NCI-H2081 treated with DMSO at 0.1 percent for 48 hours (cell line): ENCODE data around the gene SLC38A7.
"Not testable (repeated sequence)": the region's sequence is repeated elsewhere in the genome, so short reads cannot be mapped to it uniquely, and the experiment has no call there.

ENCODE experiments used
- DNase-seq: peaks from one replicate; lab custom pipeline; 2025; lab: John Stamatoyannopoulos, UW

The SLC38A7 gene, protein sequence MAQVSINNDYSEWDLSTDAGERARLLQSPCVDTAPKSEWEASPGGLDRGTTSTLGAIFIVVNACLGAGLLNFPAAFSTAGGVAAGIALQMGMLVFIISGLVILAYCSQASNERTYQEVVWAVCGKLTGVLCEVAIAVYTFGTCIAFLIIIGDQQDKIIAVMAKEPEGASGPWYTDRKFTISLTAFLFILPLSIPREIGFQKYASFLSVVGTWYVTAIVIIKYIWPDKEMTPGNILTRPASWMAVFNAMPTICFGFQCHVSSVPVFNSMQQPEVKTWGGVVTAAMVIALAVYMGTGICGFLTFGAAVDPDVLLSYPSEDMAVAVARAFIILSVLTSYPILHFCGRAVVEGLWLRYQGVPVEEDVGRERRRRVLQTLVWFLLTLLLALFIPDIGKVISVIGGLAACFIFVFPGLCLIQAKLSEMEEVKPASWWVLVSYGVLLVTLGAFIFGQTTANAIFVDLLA

DNA sequence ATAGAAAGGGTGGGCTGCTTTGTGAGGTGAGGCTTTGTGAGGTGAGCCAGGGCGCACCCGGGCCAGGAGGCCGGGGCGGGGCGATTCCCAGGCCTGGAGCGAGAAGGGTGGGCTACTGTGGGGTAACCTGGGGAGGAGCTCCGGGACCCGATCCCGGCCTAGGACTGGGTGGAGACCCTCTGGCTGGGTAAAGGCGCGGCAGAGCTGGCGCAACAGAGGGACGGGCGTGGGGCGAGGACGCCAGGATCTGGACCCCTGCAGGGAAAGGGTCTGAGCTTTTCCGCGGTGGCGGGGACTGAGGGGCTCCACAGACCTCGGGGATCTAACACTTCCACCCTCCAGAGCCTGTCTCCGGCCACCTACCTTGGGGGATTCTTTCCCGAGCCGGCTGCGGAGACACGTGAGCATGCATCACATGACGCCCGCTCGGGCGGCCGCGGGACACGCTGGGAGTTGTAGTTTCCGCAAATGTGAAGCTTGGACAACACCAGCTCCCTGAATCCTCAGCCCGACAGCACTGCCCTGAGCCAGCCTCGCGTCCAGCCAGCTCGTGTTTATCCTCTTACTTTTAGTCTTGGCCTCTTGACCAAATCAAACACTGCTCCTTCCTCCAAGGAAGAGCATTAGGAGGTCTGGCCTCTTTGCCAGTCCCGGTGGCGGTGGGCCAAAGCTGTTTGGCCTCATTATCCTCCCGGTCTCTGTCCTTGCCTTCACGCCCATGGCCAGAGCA, at the start of gene SLC38A7:
Gene SLC38A7, minus strand, starts transcription at position 417 of the 730 bp plus-strand sequence. CDS start 4,644 bp downstream, outside the sequence.
- DNase-seq, result peak; percentile 17

DNA sequence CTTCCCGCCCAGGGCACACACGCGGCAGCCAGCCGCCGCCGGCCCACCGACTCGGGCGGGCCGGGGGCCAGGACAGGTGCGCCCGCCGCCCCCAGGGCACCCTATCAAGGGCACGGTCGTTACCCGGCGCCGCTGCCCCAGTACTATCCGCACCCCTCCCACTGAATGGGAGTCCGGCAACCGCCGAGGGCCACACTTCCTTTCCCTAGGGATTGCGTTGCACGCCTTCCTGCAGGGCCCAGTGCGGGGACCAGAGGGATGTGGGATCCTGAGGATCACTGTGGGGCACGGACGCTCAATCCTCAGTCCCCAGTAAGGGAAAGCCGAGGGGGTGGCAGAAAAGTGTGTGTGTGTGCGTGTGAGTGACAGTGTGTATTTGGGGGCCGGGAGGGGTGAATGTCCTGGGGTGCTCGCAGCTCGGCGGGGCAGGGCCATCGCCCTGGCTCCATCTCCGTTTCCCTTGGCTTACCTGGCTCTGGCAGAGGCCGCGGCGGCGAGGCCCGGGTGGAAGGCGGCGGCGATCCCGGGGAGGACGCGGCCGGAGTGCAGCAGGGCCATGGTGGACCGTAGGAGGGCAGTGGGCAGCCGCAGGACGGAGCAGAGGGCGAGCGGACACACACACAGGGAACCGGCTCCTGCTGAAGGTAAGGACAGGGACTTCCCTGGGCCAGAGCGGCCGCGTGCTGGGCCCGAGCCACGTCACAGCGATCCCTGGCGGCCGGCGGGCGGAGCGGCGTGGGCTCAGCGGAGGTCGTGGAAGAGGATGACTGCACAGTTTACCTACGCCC, 49.3 kb upstream of the SLC38A7 start, which contains the start of gene GOT2:
Gene GOT2, minus strand, starts transcription at position 646 of the 788 bp plus-strand sequence. Its CDS starts 88 bp downstream, at position 558.
- peak; percentile 3 for DNase-seq

DNA sequence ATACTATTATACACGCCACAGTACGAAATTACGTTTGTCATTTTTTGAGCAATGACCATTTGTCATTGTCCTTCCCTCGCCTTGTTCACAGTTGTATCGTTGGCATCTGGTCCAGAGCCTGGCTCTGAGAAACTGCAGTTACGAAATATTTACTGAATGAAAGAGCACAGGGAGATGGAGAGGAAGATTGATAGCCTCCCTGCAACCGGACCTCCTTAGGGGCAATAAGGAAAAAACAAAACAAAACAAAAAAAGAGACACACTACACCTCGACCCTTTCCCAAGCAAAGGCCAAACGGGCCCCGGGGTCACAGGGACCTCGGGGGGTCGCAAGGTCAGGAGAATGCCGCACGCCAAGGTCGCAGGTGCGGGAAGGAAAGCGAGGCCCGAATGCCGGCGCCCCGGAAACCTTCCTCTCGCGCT, 48.7 kb upstream of the SLC38A7 start:
- DNase-seq, result no peak

DNA sequence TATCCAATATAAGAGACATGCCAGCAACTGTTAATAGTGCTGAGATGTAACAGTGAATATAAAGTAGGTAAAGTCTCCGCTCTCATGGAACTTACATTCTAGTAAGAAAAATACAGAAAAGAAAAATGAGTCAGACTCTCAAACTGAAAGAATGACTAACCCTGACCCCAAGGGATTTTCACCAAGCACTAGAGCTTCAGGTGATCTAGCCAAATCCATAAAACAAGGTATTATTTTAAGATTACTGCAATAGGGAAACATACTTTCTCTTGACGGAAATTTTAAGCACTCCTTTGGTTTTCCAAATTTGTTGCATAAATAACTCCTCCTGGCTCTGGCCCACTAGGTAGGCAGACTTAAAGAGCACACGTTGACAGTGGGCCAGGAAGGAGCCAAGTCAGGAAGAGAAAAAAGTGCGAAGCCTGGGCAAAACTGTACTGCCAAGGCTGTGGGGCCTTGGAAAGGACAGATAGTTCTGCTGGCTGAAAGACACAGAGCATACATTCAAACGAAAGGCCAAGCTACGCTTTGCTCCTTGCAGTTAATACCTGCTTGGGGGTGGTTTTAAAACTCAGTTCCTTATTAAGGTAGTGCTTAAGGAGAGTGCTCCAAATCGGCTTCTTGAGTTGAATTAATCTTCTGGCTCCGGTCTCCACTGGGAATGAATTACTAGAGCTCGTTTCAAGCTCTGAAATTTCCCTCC, 48.1 kb upstream of the SLC38A7 start:
- DNase-seq, result no peak

DNA sequence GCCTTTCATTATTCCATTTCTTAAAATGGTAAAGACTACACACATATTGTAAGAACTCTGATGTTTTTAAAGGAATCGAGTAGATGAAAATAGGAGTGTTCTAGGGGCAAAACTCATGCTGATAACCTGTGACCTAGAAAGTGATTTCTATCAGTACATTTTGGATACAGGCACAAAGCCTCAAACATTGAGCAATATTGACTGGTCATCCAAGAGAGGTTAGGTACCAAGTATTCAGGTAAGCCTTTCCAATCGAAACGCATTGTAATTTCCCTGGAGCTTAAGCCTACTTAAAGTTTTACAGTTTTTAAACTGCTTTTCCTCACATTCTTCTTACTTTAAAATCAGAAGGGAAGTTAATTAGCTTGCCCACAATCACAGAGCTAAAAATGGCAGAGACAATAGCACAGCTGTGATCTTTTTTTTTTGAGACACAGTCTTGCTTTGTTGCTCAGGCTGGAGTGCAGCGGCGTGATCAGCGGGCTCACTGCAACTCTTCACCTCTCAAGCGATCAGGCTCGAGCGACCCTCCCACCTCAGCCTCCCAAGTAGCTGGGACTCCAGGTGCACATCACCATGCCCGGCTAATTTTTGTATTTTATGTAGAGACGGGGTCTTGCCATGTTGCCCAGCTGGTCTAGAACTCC, 46.3 kb upstream of the SLC38A7 start:
- DNase-seq, result no peak

DNA sequence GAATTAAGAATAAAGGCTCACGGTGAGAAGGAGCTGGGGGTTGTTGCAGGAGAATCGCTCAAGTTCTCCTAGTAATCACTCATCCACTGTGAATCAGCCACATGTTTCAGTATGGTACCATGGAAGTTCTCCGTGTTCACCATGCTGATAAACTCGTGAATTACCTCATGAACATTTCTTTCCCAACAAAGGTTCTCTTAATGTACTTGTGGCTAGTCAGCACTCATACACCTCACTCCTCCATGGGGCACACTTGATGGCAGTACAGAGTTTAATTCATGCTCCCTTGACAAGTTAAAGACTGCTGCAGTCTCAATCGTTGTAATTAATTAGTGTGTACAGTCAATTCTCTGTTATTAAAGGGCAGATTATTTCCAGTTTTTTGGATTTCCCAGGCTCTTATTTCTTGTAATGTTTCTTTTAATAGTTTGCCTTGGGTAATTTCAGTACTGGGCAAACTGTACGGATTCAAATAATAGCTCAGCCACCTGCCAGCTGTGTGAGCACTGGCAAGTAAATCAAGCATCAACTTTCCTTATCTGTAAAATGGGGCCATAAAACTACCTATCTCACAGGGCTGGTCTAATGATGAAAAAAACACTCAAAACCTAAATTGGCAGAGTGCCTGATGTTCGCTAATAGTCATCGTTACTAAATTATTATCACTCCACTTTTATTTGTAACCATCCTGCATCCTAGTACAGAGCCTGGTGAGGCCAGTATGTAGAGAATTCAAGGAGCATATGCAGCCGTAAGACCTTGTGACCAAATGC, 43.4 kb upstream of the SLC38A7 start:
- no peak for DNase-seq

DNA sequence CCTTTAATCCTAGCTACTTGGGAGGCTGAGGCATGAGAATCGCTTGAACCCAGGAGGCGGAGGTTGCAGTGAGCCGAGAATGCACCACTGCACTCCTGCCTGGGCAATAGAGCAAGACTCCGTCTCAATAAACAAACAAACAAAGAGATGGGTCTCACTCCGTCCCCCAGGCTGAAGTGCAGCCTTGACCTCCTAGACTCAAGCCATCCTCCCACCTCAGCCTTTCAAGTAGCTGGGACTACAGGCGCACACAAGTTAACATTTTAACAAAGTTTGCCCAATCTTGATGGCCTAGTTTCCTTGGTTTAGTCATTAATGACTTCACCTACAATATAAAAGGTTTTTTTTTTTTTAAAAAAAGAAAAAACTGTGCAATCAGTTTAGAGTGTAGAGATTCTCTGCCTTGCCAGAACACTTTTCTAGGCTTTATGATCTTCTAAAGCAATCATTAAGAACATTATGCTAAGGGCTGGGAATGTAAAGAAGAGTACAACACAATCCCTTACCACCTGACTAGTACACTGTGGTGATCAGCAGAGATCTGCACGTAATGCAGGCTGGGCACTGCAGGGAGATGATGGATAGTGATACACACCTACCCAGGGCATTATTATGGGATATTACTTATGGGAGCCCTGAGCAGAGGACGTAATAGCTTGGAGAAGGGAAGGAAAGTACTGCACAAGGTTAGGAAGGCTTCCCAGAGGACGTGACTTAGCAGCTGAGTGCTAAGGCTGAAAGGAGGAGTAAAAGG, 42.6 kb upstream of the SLC38A7 start:
- DNase-seq, result no peak

DNA sequence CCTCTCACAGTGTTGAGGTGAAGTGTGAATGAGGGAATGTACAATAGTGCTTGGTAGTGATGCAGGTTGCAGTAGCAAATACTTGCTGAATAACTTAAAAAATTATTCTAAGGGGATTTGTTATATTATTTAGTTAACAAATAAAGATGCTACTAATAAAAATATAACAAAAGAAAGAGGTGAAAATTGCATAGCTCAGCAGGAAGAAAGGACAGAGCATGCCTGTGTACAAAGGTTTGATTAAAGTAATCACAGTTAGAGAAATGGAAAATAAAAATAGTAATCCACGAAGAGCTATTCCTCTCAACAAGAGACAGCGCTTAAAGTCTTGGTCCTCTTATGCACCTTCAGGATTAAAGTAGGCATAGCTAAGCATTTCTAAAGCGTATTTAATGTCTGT, 38.5 kb upstream of the SLC38A7 start:
- no peak for DNase-seq

DNA sequence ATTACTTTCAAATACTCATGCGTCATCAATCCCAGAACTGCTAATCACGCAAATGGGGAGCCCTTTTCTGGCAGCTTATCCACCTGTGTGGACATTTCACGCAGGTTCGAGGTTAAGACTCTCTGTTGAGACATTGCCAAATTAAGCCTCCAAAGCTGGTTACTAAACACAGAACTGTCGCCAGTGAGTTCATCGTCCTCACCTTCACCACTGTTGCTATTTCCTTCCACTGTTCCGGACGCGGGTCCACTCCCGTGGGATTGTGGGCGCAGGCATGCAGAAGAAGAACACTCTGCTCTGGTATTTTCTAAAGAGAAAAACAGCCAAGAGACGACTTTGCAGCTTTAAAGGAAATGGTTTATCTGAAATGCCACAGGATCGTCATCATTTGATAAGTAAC, 33.4 kb upstream of the SLC38A7 start:
- no peak for DNase-seq

DNA sequence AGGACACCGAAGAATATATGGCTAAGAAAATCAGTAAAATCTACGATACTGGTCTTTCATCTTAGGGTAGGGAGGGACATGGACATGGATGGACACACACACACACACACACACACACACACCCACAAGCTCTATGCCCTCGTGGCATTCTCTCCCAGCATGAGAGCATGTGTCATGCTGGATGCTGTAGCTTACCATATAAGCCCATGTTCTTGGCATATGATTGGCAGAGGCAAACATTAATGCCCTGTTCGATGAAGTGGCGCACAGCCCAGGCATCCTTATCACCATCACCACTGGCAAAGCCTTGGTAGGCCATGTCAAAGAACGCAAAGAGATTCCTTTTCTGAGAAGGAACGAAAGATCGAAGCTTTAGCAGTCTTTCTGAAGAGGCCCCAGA, 31.9 kb upstream of the SLC38A7 start:
- DNase-seq, result no peak

DNA sequence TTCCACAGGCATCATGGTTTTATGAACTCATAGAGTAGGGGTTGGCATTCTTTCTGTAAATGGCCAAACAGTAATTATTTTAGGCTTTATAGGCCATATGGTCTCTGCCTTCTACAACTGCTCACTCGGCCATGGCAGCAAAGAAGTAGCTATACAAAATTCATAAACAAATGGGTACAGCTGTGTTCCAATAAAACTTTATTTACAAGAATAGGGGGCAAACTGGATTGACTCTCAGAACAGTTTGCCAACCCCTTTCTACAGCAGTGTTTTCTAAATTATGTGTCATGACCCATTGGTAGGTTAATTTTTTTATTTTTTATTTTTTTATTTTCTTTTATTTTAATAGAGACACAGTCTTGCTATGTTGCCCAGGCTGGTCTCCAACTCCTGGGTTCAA, 29.2 kb upstream of the SLC38A7 start:
- DNase-seq, result no peak

DNA sequence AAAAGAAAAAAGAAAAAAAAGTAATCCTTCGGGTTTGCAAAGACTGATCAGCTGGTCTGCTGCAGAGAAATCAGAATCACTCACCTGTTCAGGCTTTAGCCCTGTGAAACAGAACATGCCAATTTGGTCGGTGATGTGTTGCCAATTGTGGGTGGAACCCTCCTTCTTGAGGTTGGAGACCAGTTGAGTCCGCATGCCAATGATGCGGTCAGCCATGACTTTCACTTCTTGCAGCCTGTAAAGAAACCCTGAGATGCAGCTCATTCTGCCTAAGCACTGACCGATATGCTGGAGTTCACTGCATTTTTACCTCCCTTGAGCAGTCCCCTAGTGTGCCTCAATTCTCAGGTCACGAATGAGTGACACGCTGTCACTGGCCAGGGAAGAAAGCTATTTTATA, 24.8 kb upstream of the SLC38A7 start:
- DNase-seq, result no peak

DNA sequence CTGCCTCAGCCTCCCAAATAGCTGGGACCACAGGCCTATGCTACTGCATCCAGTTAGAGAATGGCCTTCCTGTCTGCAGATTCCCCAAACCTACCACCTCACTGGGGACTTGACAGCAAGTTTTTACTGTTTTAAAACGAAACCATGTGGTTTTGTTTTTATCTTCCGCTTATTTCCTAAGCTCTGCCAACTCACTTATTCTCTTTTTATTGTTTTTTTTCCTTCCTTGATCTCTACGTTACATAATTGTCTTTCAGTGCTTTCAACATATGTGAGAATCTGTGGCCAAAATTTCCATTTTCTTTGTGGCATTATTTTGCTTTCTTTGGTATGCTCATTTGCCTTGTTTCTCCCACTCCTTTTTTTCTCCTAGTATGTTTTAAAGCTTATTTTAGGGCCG, 14.6 kb upstream of the SLC38A7 start:
- DNase-seq, result no peak

DNA sequence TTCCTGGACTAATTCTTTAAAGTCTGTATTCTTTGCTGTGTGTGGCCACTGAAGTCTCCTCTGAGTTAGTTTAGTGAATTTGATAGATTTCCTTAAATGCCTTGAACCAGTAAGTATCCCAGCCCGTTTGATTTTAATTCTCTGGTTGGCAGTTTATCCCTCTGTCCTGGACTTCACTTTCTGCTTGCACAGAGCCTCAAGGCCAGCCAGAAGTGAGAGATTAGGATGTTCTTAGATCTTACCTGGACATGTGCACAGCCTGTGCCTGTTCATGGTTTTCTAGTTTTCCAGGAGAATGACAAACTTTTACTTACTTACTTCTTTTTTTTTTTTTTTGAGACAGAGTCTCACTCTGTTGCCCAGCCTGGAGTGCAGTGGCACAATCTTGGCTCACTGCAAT, 10.8 kb upstream of the SLC38A7 start:
- no peak for DNase-seq

DNA sequence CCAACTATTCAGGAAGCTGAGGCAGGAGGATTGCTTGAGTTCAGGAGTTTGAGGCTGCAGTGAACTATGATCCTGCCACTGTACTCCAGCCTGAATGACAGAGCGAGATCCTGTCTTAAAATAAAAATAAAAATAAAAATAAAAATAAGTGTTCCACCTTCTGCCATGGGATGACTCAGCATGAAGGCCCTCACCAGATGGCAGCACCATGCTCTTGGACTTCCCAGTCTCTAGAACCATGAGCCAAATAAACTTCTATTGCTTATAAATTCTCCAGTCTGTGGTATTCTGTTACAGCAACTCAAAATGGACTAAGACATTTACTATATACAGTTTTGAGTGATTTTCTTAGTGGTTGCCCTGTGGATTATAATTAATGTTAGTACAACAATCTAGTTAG, 7.9 kb upstream of the SLC38A7 start:
- no peak for DNase-seq

DNA sequence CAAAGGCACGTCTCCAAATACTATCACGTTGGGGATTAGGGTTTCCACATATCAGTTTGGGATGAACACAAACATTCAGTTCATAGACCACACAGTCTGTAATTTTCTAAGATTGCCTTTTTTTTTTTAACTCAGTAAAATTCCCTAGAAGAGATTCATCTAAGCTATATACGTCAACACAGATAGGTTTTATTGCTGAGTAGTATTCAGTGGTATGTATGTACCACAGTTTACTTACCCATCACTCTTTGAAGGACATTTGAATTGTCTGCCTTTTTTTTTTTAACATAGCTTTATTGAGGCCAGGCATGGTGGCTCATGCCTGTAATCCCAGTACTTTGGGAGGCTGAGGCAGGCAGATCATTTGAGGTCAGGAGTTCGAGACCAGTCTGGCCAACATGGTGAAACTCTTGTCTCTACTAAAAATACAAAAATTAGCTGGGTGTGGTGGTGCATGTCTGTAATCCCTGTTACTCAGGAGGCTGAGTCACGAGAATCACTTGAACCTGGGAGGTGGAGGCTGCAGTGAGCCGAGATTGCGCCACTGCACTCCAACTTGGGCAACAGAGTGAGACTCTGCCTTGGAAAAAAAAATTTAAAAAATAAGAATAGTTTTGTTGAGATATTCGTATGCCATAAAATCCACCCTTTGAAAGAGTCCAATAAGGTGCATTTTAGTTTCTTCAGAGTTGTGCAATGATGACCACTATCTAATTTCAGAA, 2.6 kb upstream of the SLC38A7 start:
- not testable (repeated sequence) for DNase-seq

DNA sequence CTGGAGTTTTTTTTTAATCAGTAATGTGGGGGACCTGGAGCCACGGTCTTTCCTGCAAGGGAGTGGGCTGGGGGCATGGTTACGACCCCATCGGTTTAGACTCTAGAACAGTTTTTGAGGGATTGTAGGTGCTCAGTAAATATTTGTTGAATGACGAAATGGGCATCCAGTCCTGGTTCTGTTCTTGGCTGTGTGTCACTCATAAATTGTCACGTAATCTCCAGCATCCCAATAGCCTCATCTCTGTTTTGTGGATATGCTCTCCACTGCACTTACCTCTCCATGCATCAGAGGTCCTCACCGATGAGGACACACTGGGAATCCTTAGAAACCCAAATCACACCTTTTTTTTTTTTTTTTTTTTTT, 497 bp upstream of the SLC38A7 start:
- DNase-seq, result no peak

DNA sequence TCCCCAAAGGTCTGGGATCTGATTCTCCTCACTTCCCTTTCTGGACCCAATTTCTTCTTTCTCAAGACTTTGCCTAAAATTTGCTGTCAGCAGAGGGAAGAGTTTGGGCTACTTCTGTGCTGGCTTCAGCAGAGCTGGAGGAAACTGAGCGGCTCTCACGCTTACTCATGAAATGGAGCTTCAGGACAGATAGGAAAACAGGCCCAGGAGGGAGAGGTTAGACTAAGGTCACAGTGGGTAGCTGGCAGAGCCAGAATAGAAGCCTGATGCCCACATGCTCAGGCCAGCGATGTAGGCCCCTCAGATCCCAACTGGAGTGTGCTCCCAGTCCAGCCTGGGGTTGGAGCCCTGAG, 593 bp downstream of the SLC38A7 start:
- DNase-seq, result no peak

DNA sequence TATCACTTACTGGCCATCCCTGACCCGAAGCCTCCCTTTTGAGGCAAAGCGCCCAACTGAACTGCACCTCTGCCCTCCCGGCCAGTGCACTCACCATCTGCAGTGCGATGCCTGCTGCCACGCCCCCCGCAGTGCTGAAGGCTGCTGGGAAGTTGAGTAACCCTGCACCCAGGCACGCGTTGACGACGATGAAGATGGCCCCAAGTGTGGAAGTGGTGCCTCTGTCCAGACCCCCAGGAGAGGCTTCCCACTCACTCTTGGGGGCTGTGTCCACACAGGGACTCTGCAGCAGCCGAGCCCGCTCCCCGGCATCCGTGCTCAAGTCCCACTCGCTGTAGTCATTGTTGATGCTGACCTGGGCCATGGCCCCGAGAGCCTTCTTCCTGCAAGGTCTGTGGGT, 4.8 kb downstream of the SLC38A7 start:
- no peak for DNase-seq
